PC-9 (cell line): Measurements from ENCODE around the gene FAM177B.

Source experiments
- EZH2 ChIP-seq: fragments of 200-600 bp; sonication (generic); IDR thresholded peaks from 2 replicates; pipeline ENCODE4 v1.8.0; 2017; ENCODE audit warnings: antibody characterized with exemption, low read depth
- TF ChIP-seq, protein P1 (sequence below): fragments of 200-600 bp; sonication (generic); conservative IDR thresholded peaks from 2 replicates; pipeline ENCODE4 v1.6.1; 2017; ENCODE audit warnings: mixed run types, antibody characterized with exemption, mild to moderate bottlenecking, moderate library complexity

DNA sequence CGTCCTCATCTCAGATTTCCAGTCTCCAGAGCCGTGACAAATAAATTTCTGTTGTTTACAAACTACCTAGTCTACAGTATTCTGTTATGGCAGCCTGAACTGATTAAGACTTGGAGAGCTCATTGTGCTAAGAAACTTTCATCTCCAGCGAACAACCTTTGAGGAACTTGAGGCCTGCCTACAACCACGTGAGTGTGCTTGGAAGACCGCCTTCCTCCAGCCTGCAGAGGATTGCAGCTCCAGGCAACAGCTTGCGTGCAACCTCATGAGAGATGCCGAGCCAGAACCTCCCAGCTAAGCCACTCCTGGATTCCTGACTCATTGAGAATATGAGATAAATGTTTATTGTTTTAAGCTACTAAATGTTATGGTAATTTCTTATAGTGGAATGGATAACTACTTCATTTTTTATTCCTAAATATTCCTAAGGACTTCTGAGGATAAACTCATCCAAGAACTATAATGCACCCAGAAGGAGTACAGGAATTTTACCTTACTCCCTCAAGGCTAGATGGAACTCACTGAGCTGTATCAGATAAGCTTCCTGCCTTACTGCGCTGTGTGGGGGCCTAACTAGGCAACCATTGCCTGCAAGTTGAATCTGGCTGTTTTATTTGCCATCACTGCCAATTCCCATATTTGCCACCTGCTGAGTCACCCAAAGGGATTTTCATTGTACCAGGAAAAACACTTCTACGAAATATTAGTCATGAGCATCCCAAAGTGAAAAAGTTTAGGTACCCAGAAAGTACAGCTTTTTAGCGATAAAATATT is 17.6 kb downstream of the FAM177B start:
- TF ChIP-seq, protein P1, sequence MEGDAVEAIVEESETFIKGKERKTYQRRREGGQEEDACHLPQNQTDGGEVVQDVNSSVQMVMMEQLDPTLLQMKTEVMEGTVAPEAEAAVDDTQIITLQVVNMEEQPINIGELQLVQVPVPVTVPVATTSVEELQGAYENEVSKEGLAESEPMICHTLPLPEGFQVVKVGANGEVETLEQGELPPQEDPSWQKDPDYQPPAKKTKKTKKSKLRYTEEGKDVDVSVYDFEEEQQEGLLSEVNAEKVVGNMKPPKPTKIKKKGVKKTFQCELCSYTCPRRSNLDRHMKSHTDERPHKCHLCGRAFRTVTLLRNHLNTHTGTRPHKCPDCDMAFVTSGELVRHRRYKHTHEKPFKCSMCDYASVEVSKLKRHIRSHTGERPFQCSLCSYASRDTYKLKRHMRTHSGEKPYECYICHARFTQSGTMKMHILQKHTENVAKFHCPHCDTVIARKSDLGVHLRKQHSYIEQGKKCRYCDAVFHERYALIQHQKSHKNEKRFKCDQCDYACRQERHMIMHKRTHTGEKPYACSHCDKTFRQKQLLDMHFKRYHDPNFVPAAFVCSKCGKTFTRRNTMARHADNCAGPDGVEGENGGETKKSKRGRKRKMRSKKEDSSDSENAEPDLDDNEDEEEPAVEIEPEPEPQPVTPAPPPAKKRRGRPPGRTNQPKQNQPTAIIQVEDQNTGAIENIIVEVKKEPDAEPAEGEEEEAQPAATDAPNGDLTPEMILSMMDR, result no peak
- TF ChIP-seq EZH2, result no peak
